GM23338 (cell line): Measurements from ENCODE around the gene ZNF331. TPM values are rescaled to one million over a fixed set of nuclear protein-coding genes. Genes with fewer than 3 reads are reported as not detected.

Source experiments
- ATAC-seq: fragments of 200-7000 bp; cut with Tn5 transposase; 3 replicates; pipeline ENCODE4 v1.9.1; 2020
- DNase-seq: peaks from one replicate; pipeline ENCODE4 v3.0.0-alpha.2; 2015; ENCODE audit warnings: low spot score
- H2AFZ ChIP-seq: fragments of 200-600 bp; sonication (generic); 2 replicates; pipeline ENCODE4 v1.8.0; 2016; ENCODE audit warnings: antibody characterized with exemption, mild to moderate bottlenecking, moderate library complexity
- H3F3A ChIP-seq: fragments of 200-600 bp; sonication (generic); replicated peaks from 2 replicates; pipeline ENCODE4 v1.8.0; 2017; ENCODE audit warnings: antibody characterized with exemption, mixed run types, low read depth
- H3K27ac ChIP-seq: fragments of 200-600 bp; sonication (generic); 2 replicates; pipeline ENCODE4 v1.6.1; 2016; ENCODE audit warnings: low read depth
- H3K27me3 ChIP-seq: fragments of 200-600 bp; sonication (generic); 2 replicates; pipeline ENCODE4 v1.8.0; 2016; ENCODE audit warnings: mild to moderate bottlenecking, mixed run types, moderate library complexity; ENCODE audit not compliant: insufficient read depth
- H3K36me3 ChIP-seq: fragments of 200-600 bp; sonication (generic); 2 replicates; pipeline ENCODE4 v1.8.0; 2016; ENCODE audit warnings: mild to moderate bottlenecking; ENCODE audit not compliant: insufficient read depth
- H3K4me1 ChIP-seq: fragments of 200-600 bp; sonication (generic); 2 replicates; pipeline ENCODE4 v1.8.0; 2016; ENCODE audit warnings: mild to moderate bottlenecking, moderate library complexity; ENCODE audit not compliant: insufficient read depth
- H3K4me2 ChIP-seq: fragments of 200-600 bp; sonication (generic); 2 replicates; pipeline ENCODE4 v1.7.1; 2017; ENCODE audit warnings: mixed run types
- H3K4me3 ChIP-seq: fragments of 200-600 bp; sonication (generic); 2 replicates; pipeline ENCODE4 v1.6.1; 2016; ENCODE audit warnings: mixed run types
- H3K79me2 ChIP-seq: fragments of 200-600 bp; sonication (generic); replicated peaks from 2 replicates; pipeline ENCODE4 v1.8.0; 2017; ENCODE audit warnings: mild to moderate bottlenecking; ENCODE audit not compliant: insufficient read depth
- H3K9me2 ChIP-seq: fragments of 200-600 bp; sonication (generic); 2 replicates; pipeline ENCODE4 v1.8.0; 2017; ENCODE audit not compliant: insufficient read depth
- H4K20me1 ChIP-seq: fragments of 200-600 bp; sonication (generic); replicated peaks from 2 replicates; pipeline ENCODE4 v1.8.0; 2017; ENCODE audit warnings: mild to moderate bottlenecking; ENCODE audit not compliant: insufficient read depth
- H3K27ac Mint-ChIP-seq: 2 replicates; pipeline ENCODE4 v1.8.0; 2020; ENCODE audit warnings: inconsistent platforms, mild to moderate bottlenecking, moderate library complexity, mixed read lengths
- H3K27me3 Mint-ChIP-seq: 3 replicates; pipeline ENCODE4 v1.8.0; 2022; ENCODE audit warnings: low read depth, mild to moderate bottlenecking, moderate library complexity, mixed read lengths, inconsistent platforms; ENCODE audit not compliant: insufficient read depth, poor library complexity
- H3K36me3 Mint-ChIP-seq: 3 replicates; pipeline ENCODE4 v1.8.0; 2021; ENCODE audit warnings: low read depth, mild to moderate bottlenecking, inconsistent platforms, moderate library complexity, mixed read lengths
- H3K4me1 Mint-ChIP-seq: 3 replicates; pipeline ENCODE4 v1.8.0; 2020; ENCODE audit warnings: mild to moderate bottlenecking, inconsistent platforms, mixed read lengths
- H3K4me3 Mint-ChIP-seq: 3 replicates; pipeline ENCODE4 v1.8.0; 2021; ENCODE audit warnings: moderate library complexity, mild to moderate bottlenecking, inconsistent platforms, mixed read lengths
- H3K9me3 Mint-ChIP-seq: 3 replicates; pipeline ENCODE4 v1.8.0; 2020; ENCODE audit warnings: moderate library complexity, mild to moderate bottlenecking, inconsistent platforms, mixed read lengths
- CREB1 ChIP-seq: fragments of 250-450 bp; sonication (Bioruptor Pico); IDR thresholded peaks from 2 replicates; pipeline ENCODE4 v1.5.0; 2020; ENCODE audit warnings: low read depth, mild to moderate bottlenecking, moderate library complexity
- ETS1 ChIP-seq: IDR thresholded peaks from 2 replicates; pipeline ENCODE4 v1.6.1; 2016; ENCODE audit warnings: antibody characterized with exemption
- NANOG ChIP-seq: IDR thresholded peaks from 2 replicates; pipeline ENCODE4 v1.6.1; 2016; ENCODE audit warnings: antibody characterized with exemption, borderline replicate concordance
- STAT1 ChIP-seq: IDR thresholded peaks from one replicate; pipeline ENCODE4 v1.6.1; 2016; ENCODE audit warnings: antibody characterized with exemption; ENCODE audit not compliant: unreplicated experiment
- ZNF114 ChIP-seq: fragments of 250-450 bp; sonication (Bioruptor Pico); IDR thresholded peaks from 2 replicates; pipeline ENCODE4 v1.5.0; 2020; ENCODE audit warnings: mild to moderate bottlenecking, moderate library complexity
- ZNF462 ChIP-seq: fragments of 250-450 bp; sonication (Bioruptor Pico); IDR thresholded peaks from 2 replicates; pipeline ENCODE4 v1.5.0; 2020; ENCODE audit warnings: mild to moderate bottlenecking, moderate library complexity
- polyA plus RNA-seq: library from polyadenylated mRNA; unstranded; fragments of >200 nt; fragmentation: Nextera tagmentation; extraction: Ambion mirVana; gene quantifications from 2 replicates; pipeline ENCODE4 v1.2.1, GENCODE V29; 2016
- total RNA-seq: library from RNA; depleted of rRNA; stranded (reverse); fragments of >200 nt; shearing (Covaris generic); gene quantifications from 2 replicates; pipeline ENCODE4 v1.2.3, GENCODE V29; 2014
- TF ChIP-seq, protein P1 (sequence below): IDR thresholded peaks from one replicate; pipeline ENCODE4 v1.6.1; 2018; ENCODE audit warnings: antibody characterized with exemption; ENCODE audit not compliant: unreplicated experiment

The ZNF331 gene
- total and polyA plus RNA-seq, 2 experiments from 2014 or later: 36.2 to 46.5 TPM

GRCh38 chr19:53552001-53552721 is 14.2 kb downstream of the ZNF331 start (continued):
- TF ChIP-seq, protein P1, sequence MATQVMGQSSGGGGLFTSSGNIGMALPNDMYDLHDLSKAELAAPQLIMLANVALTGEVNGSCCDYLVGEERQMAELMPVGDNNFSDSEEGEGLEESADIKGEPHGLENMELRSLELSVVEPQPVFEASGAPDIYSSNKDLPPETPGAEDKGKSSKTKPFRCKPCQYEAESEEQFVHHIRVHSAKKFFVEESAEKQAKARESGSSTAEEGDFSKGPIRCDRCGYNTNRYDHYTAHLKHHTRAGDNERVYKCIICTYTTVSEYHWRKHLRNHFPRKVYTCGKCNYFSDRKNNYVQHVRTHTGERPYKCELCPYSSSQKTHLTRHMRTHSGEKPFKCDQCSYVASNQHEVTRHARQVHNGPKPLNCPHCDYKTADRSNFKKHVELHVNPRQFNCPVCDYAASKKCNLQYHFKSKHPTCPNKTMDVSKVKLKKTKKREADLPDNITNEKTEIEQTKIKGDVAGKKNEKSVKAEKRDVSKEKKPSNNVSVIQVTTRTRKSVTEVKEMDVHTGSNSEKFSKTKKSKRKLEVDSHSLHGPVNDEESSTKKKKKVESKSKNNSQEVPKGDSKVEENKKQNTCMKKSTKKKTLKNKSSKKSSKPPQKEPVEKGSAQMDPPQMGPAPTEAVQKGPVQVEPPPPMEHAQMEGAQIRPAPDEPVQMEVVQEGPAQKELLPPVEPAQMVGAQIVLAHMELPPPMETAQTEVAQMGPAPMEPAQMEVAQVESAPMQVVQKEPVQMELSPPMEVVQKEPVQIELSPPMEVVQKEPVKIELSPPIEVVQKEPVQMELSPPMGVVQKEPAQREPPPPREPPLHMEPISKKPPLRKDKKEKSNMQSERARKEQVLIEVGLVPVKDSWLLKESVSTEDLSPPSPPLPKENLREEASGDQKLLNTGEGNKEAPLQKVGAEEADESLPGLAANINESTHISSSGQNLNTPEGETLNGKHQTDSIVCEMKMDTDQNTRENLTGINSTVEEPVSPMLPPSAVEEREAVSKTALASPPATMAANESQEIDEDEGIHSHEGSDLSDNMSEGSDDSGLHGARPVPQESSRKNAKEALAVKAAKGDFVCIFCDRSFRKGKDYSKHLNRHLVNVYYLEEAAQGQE: no peak
- no peak for TF ChIP-seq NANOG

DNA sequence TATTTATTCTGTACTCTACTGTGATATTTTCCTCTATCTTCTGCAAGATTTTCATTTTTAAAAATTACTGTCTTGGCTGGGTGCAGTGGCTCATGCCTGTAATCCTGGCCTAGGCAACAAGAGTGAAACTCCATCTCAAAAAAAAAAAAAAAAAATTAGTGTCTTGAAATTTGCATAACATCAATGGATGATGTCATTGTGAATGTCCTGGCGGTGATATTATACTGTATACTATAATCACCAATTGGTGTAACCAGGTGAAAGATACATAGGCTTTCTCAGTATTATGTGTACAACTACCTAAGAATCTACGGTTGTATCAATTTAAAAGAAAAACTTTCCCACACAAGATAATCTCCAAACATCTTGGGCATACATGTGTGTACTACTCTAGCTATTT is 15.2 kb downstream of the ZNF331 start:
- H3K4me1 ChIP-seq: peaks cover 16% of the 10 kb centered on the region
- H3K27ac ChIP-seq: peak overlapping the region; percentile 78; the same call in 1 of the 2 replicates
- Mint-ChIP-seq H3K36me3 (peaks cover 31% of the 10 kb centered on the region), H3K4me3 (peak overlapping the region; percentile 85), H3K27me3 (peaks cover 8% of the 10 kb centered on the region), H3K27ac (no peak overlapping the region), H3K4me1 (peaks cover 19% of the 10 kb centered on the region), H3K9me3 (no peaks in the 10 kb centered on the region)
- H3K36me3 ChIP-seq: peaks cover 15% of the 10 kb centered on the region; the same call in 1 of the 2 replicates
- H3F3A ChIP-seq: peaks cover 20% of the 10 kb centered on the region
- no peaks in the 10 kb centered on the region for H3K27me3 ChIP-seq
- peak overlapping the region; percentile 69; the same call in 1 of the 2 replicates for H3K4me3 ChIP-seq
- no peak for TF ChIP-seq ETS1
- no peak for TF ChIP-seq ZNF462 (CRISPR knock-in tag)
- no peak for TF ChIP-seq STAT1
- TF ChIP-seq ZNF114 (CRISPR knock-in tag): no peak
- TF ChIP-seq NANOG: no peak
- TF ChIP-seq CREB1 (CRISPR knock-in tag): no peak
- no peaks in the 10 kb centered on the region for H4K20me1 ChIP-seq
- peak overlapping the region; percentile 78 for H3K4me2 ChIP-seq
- peaks cover 12% of the 10 kb centered on the region for H3K79me2 ChIP-seq
- H3K9me2 ChIP-seq: no peaks in the 10 kb centered on the region
- H2AFZ ChIP-seq: no peak overlapping the region
- ATAC-seq (no peak), DNase-seq (no peak)
